Ascending aorta (tissue), 2 donors: Measurements from ENCODE around the gene TBC1D22B. TPM values are rescaled to one million over a fixed set of nuclear protein-coding genes. Genes with fewer than 3 reads are reported as not detected.

ENCODE experiments used
- DNase-seq, 2 donors: peaks; one replicate each; pipeline ENCODE4 v3.0.0-alpha.2; 2019; ENCODE audit warnings: low spot score in 2 of 2
- H3K27ac ChIP-seq, 2 donors: fragments of 200-600 bp; sonication (generic); one replicate each; pipeline ENCODE4 v1.5.1; 2016 to 2017; ENCODE audit warnings: mild to moderate bottlenecking in 1 of 2
- H3K27me3 ChIP-seq: fragments of 200-600 bp; sonication (generic); one replicate; pipeline ENCODE4 v1.5.1; 2017
- H3K36me3 ChIP-seq, 2 donors: fragments of 200-600 bp; sonication (generic); one replicate each; pipeline ENCODE4 v1.5.1; 2016
- H3K4me1 ChIP-seq, 2 donors: fragments of 200-600 bp; sonication (generic); one replicate each; pipeline ENCODE4 v1.5.1; 2016 to 2017; ENCODE audit warnings: mild to moderate bottlenecking in 1 of 2
- H3K4me3 ChIP-seq, 2 donors: fragments of 200-600 bp; sonication (generic); one replicate each; pipeline ENCODE4 v1.5.1; 2016 to 2017; ENCODE audit warnings: mild to moderate bottlenecking in 1 of 2
- H3K9me3 ChIP-seq, 2 donors: fragments of 200-600 bp; sonication (generic); one replicate each; pipeline ENCODE4 v1.5.1; 2016
- CTCF ChIP-seq, 3 experiments: fragments of 200-600 bp in 2 of 3; fragments of 450-650 bp in 1 of 3; sonication (generic) in 2 of 3; IDR thresholded peaks; one replicate each; pipeline ENCODE4 v1.5.1; 2016 to 2019; ENCODE audit warnings: antibody characterized with exemption in 3 of 3, mild to moderate bottlenecking in 1 of 3, moderate library complexity in 1 of 3
- intact Hi-C: fragments of 100-400 bp; cut with DNase I; formaldehyde crosslinking; loops from one replicate; pipeline ENCODE4 v1.15.1; 2023
- total RNA-seq: library from RNA; depleted of rRNA; stranded (reverse); fragments of >200 nt; gene quantifications from one replicate; pipeline ENCODE4 v1.1.0, GENCODE V29; 2016

The TBC1D22B gene
- total RNA-seq, 1 donor from 2014 or later = 11.1 TPM

DNA sequence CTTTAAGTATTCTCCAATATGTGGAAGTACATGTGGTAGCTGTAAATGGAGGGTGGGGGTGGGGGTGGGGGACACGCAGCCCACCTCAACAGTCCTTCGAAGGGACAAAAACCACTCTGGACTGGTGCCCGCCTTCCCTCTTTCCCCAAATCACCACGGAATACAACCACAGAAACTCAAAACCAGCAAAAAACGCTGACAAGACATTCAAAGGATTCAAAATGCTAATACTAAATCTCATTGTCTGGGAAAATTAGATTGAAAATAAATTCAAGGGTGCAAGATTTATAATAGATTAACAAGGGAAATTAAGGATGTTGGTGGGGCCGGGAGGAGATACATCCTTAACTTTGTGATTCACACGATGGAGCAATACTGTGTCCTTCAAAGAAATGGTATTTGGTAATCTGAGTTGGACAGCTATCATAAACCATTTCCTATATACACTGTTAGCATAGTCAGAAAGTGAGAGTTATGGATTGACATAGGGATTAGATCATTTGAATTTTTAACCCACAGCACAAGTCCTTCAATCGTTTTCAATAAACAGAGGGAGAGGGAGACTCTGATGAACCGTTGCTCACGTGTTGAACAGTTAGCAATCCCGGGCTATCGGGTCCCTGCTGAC, 766 bp upstream of the TBC1D22B start:
- Histone ChIP-seq H3K4me3 (peak overlapping the region; percentile 89 to 90), H3K36me3 (no peaks in the 10 kb centered on the region), H3K9me3 (no peaks in the 10 kb centered on the region), H3K27me3 (no peaks in the 10 kb centered on the region), H3K27ac (peak overlapping the region in 1 of 2 donors; percentile 84), H3K4me1 (peaks cover 7 to 8% of the 10 kb centered on the region in 2 donors)
- DNase-seq = no peak
- TF ChIP-seq CTCF (IDR thresholded peaks at IDR 0.05) = no peak
- intact Hi-C loops = loop anchor here (1.0 kb wide), 2 partner anchors 12 to 27 kb away; no protein-coding TSS in a partner anchor

DNA sequence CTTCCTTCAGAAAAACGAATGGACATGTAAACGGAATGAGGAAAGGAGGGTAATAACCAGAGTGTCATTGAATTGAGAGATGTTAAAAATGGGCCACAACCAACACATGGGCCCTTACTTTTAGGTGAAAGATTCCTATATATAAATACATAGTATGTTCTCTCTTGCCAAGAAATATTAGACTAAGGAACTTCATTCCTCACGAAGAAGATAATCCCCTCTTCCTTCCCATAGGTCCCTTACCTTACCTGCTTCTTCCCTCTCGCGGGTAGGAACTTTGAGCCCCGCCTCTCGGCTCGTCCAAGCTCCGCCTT, 295 bp upstream of the TBC1D22B start:
- peak overlapping the region; percentile 89 to 90 for H3K4me3 ChIP-seq
- no peak for TF ChIP-seq CTCF (IDR thresholded peaks at IDR 0.05)
- peak overlapping the region; percentile 84 to 88 for H3K27ac ChIP-seq
- H3K4me1 ChIP-seq = peaks cover 7 to 8% of the 10 kb centered on the region in 2 donors
- no peaks in the 10 kb centered on the region for H3K27me3 ChIP-seq
- no peak for DNase-seq
- H3K9me3 ChIP-seq = no peaks in the 10 kb centered on the region
- intact Hi-C loops = loop anchor here (1.0 kb wide), 2 partner anchors 12 to 27 kb away; no protein-coding TSS in a partner anchor
- H3K36me3 ChIP-seq = no peaks in the 10 kb centered on the region

DNA sequence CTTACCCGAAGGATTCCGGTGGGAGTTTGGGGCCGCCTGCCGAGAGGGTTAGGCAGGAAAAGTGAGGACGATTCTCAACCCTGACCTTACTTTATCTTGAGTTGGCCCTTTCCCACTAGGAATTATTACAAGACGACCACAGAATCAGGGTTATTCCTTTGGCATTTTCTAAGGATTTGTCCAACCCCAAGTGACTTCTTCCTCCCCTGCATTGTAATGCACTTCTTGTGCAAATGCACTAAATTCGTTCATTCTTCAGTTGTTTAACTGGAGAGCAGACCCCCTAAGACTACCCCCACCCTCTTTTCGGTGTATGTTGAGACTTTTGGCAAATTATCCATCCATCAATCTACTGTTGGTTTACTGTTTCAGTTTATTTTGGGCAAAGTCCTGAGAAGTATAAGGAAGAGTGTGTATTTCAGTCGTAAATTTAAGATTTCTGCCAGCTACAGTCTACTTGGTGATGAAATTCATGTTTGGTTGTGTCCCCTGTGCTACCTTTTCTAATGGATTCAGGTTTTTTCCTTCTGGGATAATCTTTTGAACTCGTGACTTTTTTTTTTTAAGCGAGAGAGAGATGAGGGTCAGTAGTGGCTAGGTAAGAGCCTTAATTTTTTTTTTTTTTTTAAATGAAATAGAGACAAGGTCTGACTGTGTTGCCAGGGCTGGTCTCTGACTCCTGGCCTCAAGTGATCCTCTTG, 983 bp downstream of the TBC1D22B start:
- no peaks in the 10 kb centered on the region for H3K9me3 ChIP-seq
- no peaks in the 10 kb centered on the region for H3K27me3 ChIP-seq
- H3K4me1 ChIP-seq = peaks cover 7 to 8% of the 10 kb centered on the region in 2 donors
- TF ChIP-seq CTCF (IDR thresholded peaks at IDR 0.05) = no peak
- no peaks in the 10 kb centered on the region for H3K36me3 ChIP-seq
- intact Hi-C loops = no loop called here
- no peak for DNase-seq
- H3K4me3 ChIP-seq = peak overlapping the region; percentile 89 to 90
- H3K27ac ChIP-seq = peak overlapping the region; percentile 84 to 88

DNA sequence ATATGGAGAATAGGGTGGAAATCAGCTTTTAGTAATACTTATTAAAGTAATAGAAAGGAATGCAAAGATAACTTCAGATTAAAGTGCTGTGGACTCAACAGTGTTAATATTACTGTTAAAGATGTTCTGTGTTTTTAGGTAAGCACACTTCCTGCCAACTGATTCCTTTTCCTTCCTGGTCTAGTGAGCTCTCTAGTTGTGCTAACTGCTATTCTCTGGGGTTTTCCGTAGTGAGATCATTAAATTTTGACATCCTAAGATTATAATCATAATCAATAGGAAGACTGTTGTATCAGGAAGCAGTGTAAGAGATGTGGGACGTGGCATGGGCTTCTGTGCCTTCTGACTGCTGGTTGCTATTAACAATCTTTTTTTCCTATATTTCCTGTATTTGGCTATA, 1.6 kb downstream of the TBC1D22B start:
- peaks cover 7 to 10% of the 10 kb centered on the region in 2 donors for H3K4me1 ChIP-seq
- H3K36me3 ChIP-seq = no peaks in the 10 kb centered on the region
- H3K9me3 ChIP-seq = no peaks in the 10 kb centered on the region
- peak overlapping the region in 1 of 2 donors; percentile 2 for H3K27ac ChIP-seq
- no peaks in the 10 kb centered on the region for H3K27me3 ChIP-seq
- no peak for TF ChIP-seq CTCF (IDR thresholded peaks at IDR 0.05)
- DNase-seq = no peak
- intact Hi-C loops = no loop called here
- peak overlapping the region in 1 of 2 donors; percentile 89 for H3K4me3 ChIP-seq

DNA sequence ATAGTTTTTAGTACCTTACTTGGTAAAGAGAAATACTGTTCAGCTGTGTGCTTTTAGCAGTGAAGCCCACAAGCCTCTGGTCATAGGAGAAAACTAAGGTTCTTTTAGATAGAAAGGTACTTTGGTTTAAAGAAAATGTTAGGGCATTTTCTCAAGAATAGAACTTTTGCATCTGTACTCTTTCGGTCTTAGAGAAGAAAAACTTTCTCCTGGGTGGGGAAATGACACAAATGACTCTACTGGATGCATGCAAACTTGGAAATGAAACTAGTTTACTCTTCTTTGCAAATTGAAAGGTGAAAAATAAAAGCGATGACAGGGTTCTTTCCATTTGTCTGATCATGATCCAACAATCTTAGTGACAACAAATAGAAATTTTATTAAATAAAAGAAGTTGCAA, 2.5 kb downstream of the TBC1D22B start:
- intact Hi-C loops = loop anchor here (2.0 kb wide), 1 partner anchor 19 kb away; no protein-coding TSS in a partner anchor
- DNase-seq = no peak
- Histone ChIP-seq H3K4me1 (peaks cover 7 to 15% of the 10 kb centered on the region in 2 donors), H3K36me3 (no peaks in the 10 kb centered on the region), H3K4me3 (no peak overlapping the region), H3K27ac (no peak overlapping the region), H3K27me3 (no peaks in the 10 kb centered on the region), H3K9me3 (no peaks in the 10 kb centered on the region)
- no peak for TF ChIP-seq CTCF (IDR thresholded peaks at IDR 0.05)
